ENCODE results near the gene LSM12.
"Not testable (repeated sequence)": the region's sequence is repeated elsewhere in the genome, so short reads cannot be mapped to it uniquely, and the experiment has no call there.

LSM12 gene

GRCh38 chr17:44059101-44059892 lies 7.2 kb downstream of the LSM12 start:
- ChIA-PET POLR2A (ENCODE audit: low non-redundant PET) (interaction anchor here (0.5 kb wide), 1 partner anchor 82 kb away, joined by 5 read pairs; no protein-coding TSS in a partner anchor), CTCF (no interaction called here)
- no peak overlapping the region for H3K27ac ChIP-seq
- TF ChIP-seq CTCF (conservative IDR thresholded peaks at IDR 0.05; ENCODE audit: low read depth): no peak
- DNase-seq (ENCODE audit: low spot score): no peak

- ChIA-PET POLR2A (ENCODE audit: low non-redundant PET) (no interaction called here), CTCF (no interaction called here)
- H3K27ac ChIP-seq: no peak overlapping the region
- no peak for DNase-seq (ENCODE audit: low spot score)
- no peak for TF ChIP-seq CTCF (conservative IDR thresholded peaks at IDR 0.05; ENCODE audit: low read depth)
Measured at GRCh38 chr17:44053125-44053872, 13.2 kb downstream of the LSM12 start.

- CTCF ChIA-PET: interaction anchor here (1.2 kb wide), 1 partner anchor 171 kb away, joined by 4 read pairs; no protein-coding TSS in a partner anchor
- peak overlapping the region; percentile 5; the same call in 1 of the 2 replicates for H3K27ac ChIP-seq
- TF ChIP-seq CTCF (conservative IDR thresholded peaks at IDR 0.05; ENCODE audit: low read depth): no peak
- DNase-seq (ENCODE audit: low spot score): no peak
- POLR2A ChIA-PET (ENCODE audit: low non-redundant PET): no interaction called here
Measured at GRCh38 chr17:44049294-44050060, 17.0 kb downstream of the LSM12 start.

- CTCF ChIA-PET: interaction anchor here (0.6 kb wide), 1 partner anchor 40 kb away, joined by 3 read pairs; no protein-coding TSS in a partner anchor
- DNase-seq (ENCODE audit: low spot score): not testable (repeated sequence)
- 0 out of 2 replicates have a peak overlapping the region, but pooled peaks have one; percentile 34 for H3K27ac ChIP-seq
- POLR2A ChIA-PET (ENCODE audit: low non-redundant PET): interaction anchor here (0.7 kb wide), 1 partner anchor 153 kb away, joined by 5 read pairs; no protein-coding TSS in a partner anchor
Measured at GRCh38 chr17:44046893-44047292, 19.6 kb downstream of the LSM12 start.

GRCh38 chr17:44045486-44045885 lies 21.0 kb downstream of the LSM12 start:
- CTCF ChIA-PET: no interaction called here
- POLR2A ChIA-PET (ENCODE audit: low non-redundant PET): no interaction called here
- H3K27ac ChIP-seq: peak overlapping the region; percentile 61
- no peak for TF ChIP-seq CTCF (conservative IDR thresholded peaks at IDR 0.05; ENCODE audit: low read depth)
- DNase-seq (ENCODE audit: low spot score): no peak

- no peak for TF ChIP-seq CTCF (conservative IDR thresholded peaks at IDR 0.05; ENCODE audit: low read depth)
- H3K27ac ChIP-seq: no peak overlapping the region
- ChIA-PET CTCF (interaction anchor here (0.6 to 2.8 kb wide), 3 partner anchors 16 to 301 kb away, joined by 4 to 12 read pairs (median 5); partner anchors contain the start of gene GRN), POLR2A (ENCODE audit: low non-redundant PET) (no interaction called here)
- DNase-seq (ENCODE audit: low spot score): peak; percentile 57
Measured at GRCh38 chr17:44044071-44044470, 22.4 kb downstream of the LSM12 start.
